GM18520 (cell line): Measurements from ENCODE around the gene PLCG1.

ENCODE experiments used
- ATAC-seq: cut with Tn5 transposase; IDR thresholded peaks from one replicate; pipeline ENCODE4 v1.9.1; 2021; ENCODE audit not compliant: unreplicated experiment

PLCG1 gene

DNA sequence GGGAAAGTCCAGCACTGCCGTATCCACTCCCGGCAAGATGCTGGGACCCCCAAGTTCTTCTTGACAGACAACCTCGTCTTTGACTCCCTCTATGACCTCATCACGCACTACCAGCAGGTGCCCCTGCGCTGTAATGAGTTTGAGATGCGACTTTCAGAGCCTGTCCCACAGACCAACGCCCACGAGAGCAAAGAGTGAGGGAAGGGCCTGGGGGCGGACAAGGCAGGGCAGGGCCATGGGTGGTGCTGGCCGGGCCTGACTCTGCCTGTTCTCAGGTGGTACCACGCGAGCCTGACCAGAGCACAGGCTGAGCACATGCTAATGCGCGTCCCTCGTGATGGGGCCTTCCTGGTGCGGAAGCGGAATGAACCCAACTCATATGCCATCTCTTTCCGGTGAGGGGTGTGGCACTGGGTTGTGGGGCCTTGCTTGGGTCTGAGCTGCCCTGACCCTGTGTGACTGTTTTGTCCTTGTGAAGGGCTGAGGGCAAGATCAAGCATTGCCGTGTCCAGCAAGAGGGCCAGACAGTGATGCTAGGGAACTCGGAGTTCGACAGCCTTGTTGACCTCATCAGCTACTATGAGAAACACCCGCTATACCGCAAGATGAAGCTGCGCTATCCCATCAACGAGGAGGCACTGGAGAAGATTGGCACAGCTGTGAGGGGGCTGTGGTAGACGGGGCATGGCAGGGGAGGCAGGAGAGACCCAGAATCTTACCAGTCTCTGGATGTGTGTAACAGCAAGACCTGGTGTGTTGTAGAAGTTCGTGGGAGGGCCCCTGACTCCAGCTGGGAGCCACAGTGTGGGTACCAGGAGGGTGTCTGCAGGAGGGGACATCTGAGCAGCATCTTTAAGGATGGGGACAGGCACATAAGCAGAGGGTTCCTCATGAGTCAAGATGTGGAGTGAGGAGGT lies 29.1 kb downstream of the PLCG1 start:
- ATAC-seq, result no peak

DNA sequence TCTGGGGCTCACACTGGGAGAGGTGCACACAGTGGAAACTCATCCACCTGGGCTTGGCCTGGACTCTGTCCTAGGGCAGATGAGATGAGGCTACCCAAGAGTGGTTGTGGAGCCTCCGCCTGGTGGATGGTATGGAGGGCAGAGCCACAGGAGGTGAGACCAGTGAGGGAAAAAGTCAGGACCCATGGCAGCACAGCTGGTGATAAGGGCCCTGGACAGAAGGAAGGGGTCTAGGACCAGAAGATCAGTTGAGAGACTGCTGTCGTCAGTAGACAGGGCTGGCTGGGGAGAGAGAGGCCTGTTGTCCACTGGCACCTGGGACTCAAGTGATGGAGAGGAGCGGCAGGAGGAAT lies 29.8 kb downstream of the PLCG1 start:
- ATAC-seq, result no peak

DNA sequence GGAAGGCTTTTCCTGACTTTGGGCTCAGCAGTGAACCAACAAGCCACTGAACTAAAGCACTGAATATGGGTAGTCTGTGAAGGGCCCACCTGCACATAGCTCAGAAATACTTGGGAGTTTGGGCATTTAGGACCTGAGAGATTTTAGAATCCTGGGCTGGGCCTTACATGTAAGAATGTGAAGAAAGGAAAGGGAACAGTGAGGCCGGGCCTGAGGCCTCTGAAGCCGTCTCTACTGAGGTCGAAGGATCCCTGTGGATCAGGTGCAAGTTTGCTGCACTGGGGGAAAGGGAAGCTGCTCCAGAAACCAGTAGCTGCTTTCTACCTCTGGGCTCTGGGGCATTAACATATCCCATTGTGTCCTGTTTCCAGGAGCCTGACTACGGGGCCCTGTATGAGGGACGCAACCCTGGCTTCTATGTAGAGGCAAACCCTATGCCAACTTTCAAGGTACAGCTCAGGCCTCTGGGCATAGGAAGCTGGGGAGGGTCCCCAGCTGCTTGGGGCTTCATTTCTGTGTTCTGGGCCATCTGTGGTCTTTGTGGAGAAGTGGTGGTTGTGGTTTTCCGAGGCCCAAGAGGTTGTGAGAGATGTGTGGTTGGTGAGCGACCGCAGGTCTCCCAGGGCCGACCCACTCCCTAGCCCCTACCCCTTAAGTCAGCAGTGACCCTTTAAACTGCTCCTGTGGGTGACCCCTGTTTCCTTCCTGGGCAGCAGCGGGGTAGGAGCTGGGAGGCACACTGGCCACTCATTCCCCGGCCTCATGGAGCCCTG lies 30.3 kb downstream of the PLCG1 start:
- ATAC-seq, result no peak

DNA sequence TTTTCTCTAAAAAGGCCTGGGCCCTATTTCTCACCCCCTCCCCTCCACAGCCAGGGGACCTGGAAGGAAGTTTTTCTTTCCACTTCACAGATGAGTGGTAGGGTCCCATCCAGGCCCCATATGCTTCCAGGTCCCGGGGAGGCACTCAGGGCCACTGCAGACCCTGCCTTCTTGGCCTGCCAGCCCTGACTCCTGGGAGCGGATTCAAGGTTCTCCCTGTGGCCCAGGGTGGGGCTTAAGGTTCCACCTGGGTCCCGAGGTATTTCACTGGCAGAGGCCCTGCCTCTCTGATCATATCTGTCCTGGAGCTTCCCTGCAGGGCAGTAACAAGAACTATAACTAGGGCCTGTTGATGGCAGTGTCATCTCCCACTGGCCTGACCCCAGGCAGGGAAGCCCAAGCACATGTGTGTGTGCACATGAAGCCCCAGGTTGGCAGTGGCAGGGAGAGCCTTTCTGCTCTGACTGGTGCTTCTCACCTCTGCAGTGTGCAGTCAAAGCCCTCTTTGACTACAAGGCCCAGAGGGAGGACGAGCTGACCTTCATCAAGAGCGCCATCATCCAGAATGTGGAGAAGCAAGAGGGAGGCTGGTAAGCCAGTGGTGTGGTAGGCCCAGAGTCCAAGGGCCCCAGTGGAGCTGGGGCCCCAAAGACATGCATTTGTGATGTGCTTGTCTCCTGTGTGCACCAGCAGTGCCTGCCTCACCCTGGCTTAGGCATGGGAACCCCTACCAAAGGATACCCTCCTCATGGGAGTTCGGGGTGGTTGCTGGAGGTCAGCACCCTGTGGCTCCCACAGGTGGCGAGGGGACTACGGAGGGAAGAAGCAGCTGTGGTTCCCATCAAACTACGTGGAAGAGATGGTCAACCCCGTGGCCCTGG lies 31.2 kb downstream of the PLCG1 start:
- no peak for ATAC-seq

DNA sequence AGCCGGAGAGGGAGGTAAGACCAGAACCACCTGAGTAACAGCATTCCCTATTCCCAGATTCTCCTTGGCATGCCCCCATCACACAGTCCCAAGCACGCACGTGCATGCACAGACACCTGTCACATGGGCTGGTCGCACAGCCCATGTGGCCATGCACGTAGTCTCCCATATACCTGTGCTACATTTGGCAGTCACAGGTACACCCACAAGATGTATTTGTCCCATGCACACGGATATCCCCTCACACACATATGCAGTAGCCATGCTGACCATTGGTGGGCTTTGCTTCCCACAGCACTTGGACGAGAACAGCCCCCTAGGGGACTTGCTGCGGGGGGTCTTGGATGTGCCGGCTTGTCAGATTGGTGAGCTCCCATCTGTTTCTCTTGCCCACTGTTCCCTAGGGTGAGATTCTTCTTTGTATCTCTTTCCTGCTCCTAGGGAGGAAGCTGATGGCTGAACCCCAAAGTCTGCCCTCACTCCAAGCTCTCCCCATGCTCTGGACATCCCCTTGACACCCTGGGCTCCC lies 31.9 kb downstream of the PLCG1 start:
- no peak for ATAC-seq

DNA sequence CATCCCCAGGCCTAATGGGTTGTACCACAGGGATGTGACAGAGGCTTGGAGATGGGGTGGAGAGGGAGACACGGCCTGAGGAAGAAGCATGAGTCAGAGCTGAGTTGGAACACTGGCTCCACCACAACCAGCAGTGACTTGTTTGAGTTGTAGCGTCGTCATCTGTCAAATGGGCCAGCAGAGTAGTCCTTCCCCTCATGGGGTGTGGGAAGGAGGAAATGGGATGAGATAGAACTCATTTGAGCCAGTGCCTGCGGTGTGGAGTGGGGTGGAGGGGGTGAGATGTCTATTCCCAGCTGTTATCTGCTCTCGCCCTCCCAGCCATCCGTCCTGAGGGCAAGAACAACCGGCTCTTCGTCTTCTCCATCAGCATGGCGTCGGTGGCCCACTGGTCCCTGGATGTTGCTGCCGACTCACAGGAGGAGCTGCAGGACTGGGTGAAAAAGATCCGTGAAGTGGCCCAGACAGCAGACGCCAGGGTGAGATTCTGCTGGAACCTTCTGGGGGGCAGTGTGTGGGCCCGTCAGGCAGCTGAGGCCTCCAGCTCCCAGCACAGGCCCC lies 32.5 kb downstream of the PLCG1 start:
- ATAC-seq, result no peak

DNA sequence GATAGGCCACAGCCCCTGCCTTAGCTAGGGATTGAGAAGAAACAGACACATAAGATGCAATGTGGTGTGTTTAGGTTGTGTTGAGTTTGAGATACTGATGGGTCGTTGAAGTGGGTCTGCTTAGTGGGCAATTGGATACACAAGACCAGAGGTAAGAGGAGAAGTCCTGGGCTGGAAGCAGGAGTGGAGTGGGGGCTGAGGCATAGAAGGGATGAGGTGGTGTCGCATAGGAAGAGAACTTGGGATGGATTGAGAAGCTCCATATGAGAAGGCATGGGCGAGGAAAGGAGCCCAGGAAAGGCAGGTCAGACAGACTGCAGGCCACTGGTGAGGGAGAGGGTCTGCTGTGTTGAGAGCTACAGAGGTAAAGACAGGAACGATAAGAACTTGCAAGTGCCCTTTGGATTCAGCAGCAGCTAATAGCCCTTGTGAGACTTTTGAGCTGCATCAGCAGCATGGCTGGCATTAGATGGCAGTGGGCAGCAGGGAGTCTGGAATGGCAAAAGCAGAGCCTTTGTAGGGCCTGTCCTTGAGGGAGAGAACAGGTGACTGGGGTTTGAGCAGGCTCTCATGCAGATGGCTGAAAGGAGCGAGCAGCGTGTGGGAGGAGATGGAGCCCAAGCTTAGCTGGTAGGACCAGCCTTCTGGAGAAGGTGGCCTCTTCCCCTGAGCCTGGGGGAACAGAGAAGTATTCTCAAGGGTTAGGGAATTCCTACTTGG lies 33.2 kb downstream of the PLCG1 start:
- no peak for ATAC-seq

DNA sequence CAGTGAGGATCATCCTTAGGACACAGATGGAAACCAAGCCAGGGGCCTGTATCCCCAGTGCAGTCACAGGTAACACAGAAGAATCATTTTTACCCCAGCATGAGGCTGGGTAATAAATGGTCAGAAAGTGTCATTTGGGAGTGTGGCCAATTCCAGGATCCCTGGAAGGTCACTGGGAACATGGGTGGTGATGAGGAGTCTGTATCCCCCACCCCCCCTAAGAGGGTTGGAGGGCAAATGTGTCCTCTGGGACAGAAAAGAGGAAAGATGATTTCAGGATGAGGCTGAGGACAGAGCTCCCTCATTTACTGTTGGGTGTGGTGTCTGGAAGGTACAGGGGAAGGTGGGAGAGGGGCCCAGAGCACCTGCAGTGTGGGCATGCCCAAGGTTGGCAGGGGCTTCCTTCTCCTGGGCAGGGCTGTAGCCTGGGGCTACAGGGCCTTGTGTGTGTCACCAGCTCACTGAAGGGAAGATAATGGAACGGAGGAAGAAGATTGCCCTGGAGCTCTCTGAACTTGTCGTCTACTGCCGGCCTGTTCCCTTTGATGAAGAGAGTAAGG lies 34.5 kb downstream of the PLCG1 start:
- ATAC-seq, result no peak

DNA sequence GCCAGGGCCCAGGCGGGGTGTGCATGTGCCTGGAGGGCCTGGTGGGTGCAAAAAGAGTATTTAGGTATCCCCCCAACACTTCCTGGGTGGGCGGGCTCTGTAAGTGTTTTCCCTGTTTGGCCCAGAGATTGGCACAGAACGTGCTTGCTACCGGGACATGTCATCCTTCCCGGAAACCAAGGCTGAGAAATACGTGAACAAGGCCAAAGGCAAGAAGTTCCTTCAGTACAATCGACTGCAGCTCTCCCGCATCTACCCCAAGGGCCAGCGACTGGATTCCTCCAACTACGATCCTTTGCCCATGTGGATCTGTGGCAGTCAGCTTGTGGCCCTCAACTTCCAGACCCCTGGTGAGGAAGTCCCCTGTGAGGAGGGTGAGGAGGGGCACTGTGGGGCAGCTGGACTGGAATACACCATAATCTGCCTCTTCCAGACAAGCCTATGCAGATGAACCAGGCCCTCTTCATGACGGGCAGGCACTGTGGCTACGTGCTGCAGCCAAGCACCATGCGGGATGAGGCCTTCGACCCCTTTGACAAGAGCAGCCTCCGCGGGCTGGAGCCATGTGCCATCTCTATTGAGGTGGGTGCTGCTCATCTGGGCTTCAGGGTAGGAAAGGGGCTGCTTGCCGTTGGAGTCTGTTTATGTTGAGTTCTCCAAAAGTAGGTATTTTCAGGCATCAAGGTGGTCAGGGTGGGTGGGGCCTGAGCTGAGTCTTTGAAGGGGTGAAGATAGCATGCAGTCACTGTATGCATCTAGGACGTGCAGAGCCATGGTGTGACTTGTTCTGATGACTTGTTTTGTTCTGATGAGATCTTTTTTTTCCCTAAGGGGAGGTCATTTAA lies 35.2 kb downstream of the PLCG1 start:
- ATAC-seq, result no peak

DNA sequence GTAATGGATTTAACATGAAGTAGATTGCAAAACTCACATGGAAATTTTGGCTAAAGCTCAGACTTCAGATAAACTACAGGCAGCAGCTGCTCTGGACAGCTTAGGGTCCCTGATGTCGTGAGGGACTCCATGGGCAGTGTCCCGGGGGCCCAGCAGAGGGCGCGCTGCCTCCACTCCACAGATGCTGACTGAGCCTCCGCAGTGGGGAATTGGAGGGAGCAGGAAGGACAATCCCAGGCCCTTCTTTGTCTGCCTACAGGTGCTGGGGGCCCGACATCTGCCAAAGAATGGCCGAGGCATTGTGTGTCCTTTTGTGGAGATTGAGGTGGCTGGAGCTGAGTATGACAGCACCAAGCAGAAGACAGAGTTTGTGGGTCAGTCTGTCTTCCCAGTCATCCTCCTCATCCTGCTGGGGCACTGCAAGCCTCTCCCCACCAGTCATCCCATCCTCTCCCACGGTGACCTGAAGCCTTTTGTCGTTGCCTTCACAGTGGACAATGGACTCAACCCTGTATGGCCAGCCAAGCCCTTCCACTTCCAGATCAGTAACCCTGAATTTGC lies 35.9 kb downstream of the PLCG1 start:
- no peak for ATAC-seq

DNA sequence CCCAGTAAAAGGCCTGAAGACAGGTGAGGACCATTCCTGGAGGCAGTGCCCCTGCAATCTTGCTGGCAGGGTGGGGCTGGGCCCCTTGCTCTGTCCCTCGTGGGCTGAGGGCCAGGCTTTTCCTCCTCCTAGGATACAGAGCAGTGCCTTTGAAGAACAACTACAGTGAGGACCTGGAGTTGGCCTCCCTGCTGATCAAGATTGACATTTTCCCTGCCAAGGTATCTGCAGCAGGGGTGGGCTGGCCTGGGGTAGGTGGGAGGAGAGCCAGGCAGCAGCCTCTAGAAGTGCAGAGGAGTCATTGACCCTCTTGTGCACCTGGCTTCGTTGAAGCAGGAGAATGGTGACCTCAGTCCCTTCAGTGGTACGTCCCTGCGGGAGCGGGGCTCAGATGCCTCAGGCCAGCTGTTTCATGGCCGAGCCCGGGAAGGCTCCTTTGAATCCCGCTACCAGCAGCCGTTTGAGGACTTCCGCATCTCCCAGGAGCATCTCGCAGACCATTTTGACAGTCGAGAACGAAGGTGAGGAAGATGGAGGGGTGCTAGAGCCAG lies 36.5 kb downstream of the PLCG1 start:
- no peak for ATAC-seq

DNA sequence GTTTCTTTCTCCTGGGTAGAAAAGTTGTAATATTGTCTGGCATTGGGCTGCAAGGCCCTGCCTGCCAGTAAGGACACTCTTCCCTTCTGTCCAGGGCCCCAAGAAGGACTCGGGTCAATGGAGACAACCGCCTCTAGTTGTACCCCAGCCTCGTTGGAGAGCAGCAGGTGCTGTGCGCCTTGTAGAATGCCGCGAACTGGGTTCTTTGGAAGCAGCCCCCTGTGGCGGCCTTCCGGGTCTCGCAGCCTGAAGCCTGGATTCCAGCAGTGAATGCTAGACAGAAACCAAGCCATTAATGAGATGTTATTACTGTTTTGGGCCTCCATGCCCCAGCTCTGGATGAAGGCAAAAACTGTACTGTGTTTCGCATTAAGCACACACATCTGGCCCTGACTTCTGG lies 37.0 kb downstream of the PLCG1 start:
- no peak for ATAC-seq

DNA sequence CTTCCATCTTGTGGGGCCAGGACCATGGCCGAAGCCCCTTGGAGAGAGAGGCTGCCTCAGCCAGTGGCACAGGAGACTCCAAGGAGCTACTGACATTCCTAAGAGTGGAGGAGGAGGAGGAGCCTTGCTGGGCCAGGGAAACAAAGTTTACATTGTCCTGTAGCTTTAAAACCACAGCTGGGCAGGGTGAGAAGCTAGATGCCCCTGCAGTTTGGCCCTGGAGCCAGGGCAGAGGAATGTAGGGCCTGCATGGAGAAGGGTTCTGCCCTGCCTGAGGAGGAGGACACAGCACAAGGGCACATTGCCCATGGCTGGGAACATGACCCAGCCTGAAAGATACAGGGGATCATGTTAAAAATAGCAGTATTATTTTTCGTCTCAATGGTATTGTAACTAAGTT lies 37.4 kb downstream of the PLCG1 start:
- no peak for ATAC-seq

DNA sequence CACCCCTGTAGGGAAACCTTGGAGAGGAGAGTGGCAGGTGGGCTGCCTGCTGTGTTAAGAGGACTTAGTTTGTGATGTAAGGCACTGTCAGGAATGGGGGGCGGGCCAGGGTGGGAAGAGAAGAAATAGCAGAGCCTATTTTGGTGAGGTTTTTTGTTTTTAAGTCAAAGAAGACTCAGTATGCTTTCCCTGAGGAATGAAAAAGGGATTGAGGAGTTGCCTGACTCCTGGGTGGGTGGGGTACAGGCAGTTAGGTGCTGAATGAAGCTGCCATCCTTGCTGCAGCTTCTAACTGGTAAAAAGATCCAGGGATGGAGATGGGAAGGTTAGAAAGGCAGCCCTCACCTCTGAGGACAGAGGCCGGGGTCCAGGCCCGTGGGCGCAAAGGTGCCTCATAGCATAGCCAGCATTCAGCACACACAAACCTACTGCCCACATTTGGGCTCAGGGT lies 37.9 kb downstream of the PLCG1 start:
- no peak for ATAC-seq

DNA sequence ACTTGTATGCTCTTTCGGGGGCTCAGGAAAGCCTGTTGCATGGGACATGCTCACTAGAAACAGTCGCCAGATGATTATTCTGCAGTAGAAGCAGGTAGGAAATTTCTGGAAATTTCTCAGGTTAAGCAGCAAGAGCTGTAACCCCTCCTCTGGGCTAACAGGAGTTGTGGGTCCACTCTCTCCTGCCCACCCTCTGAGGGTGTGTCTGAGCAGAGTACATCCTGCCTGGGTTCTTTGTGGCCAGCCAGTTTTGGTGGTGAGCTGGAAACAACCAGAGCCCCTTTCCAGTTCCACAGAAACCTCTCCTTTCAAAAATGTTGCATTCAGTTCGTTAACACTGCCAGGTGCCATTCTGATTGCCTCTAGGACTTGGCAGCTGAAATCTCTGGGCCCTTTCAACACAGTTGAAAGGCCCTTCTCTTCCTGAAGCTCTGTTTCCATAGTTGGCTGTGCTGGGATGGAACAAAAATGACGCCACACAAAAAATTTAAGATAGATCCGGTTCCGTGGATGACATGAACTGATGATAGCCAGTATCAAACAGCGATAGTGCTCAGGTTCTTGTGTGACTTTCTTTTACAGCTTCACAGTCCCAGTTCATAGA lies 38.5 kb downstream of the PLCG1 start:
- ATAC-seq, result no peak

DNA sequence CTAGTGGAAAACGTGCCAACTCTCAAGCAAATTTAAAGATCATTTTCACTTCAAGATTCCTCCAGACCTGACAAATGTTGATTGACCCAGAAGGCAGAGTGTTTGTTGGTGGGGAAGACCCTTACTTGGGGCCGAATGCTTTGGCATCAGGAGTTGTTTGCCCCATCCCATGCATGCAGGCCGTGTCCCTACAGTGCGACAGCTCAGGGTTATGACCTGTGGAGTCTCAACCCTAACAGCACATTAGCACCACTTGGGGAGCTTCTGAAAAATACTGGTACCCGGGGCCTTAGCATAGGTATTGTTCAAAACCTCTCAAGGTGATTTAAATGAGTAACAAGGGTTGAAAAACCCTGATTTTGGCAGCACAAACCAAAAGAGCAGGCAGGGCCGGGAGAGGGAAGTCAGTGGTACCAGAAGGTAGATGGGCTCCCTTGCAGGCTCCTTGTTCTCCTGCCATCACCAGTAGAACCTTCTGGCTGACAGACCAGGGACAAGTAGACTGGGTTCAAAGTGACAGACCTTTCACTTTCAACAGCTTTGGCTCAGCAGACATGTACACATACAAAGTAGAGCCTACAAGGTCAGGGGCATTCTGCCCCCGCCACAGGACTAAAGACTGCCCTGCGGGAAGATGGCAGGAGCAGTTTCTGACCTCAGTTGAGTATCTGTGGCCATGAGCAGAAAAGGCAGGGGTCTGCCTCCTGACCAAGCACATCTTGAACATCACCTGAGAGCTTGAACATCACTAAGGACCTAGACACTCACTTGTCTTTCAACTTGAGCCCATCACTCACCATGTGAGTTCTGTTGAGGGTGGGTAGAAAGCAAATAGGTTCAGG lies 39.6 kb downstream of the PLCG1 start:
- ATAC-seq, result no peak

DNA sequence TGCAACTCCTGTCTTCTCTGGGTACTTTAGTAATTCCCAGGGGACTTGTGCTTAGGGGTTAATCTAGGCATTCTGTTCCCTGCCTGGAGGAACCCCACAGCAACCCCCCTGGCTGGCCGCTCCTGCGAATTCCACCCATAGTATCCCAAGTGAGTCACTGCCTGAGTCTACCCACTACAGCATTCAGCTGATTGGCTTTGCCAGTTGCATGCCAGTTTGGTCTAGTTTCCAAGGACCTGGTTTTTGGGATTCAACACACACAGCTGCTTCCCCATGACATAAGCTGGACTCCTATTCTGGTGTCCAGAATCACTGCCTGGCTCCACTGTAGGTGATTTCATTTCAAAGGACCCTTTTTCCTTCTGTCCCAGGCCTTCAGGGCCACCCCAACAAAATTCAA lies 40.3 kb downstream of the PLCG1 start:
- ATAC-seq, result no peak
